ENCODE measurements around the gene SPPL2C.

DNA sequence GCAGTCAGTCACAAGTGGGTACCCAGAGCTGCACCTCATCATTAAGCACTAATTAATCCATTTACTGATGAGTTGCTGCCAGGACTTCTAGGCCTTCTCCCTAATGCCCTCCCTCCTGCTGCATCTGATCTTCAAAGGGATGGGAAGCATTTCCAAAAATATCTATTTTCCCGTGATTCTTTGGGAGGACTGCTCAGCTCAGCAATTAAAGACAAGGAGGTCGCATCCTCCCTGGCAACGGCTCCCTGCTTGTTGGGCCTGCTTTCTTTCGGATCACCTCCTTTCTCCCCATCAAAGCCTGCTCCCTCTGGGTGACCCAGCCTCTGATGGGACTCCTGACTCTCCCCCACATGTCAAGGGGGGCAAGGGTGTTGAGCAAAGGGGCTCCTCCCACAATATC, 26.0 kb upstream of the SPPL2C start:
- TF ChIP-seq KDM1A (IDR thresholded peaks at IDR 0.05; ENCODE audit: borderline replicate concordance, low read length) (no peak), POLR2AphosphoS5 (IDR thresholded peaks at IDR 0.05; ENCODE audit: low read depth, low read length) (no peak), YY1 (IDR thresholded peaks at IDR 0.05; ENCODE audit: low read depth, low read length) (no peak)
- TF ChIP-seq, protein P1, sequence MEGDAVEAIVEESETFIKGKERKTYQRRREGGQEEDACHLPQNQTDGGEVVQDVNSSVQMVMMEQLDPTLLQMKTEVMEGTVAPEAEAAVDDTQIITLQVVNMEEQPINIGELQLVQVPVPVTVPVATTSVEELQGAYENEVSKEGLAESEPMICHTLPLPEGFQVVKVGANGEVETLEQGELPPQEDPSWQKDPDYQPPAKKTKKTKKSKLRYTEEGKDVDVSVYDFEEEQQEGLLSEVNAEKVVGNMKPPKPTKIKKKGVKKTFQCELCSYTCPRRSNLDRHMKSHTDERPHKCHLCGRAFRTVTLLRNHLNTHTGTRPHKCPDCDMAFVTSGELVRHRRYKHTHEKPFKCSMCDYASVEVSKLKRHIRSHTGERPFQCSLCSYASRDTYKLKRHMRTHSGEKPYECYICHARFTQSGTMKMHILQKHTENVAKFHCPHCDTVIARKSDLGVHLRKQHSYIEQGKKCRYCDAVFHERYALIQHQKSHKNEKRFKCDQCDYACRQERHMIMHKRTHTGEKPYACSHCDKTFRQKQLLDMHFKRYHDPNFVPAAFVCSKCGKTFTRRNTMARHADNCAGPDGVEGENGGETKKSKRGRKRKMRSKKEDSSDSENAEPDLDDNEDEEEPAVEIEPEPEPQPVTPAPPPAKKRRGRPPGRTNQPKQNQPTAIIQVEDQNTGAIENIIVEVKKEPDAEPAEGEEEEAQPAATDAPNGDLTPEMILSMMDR (IDR thresholded peaks at IDR 0.05; ENCODE audit: control extremely low read depth in 1 of 3, insufficient read depth in 1 of 3, low read depth in 1 of 3, low read length in 3 of 3), result no peak

Measured in H1 (cell line).